Tibial artery (tissue), 4 donors: Measurements from ENCODE around the gene C1RL.
A peak's percentile ranks its signal among the peaks of the same experiment; 100 is the strongest.

ENCODE experiments used
- DNase-seq, 2 donors: peaks; one replicate each; pipeline ENCODE4 v3.0.0-alpha.2; 2019
- H3K27ac ChIP-seq, 2 donors: fragments of 200-600 bp; sonication (generic) in 1 of 2; 1 replicate in 1 of 2; 2 replicates in 1 of 2; pipeline ENCODE4 v1.5.1; 2018 to 2019; ENCODE audit warnings: mild to moderate bottlenecking in 1 of 2
- H3K27me3 ChIP-seq, 2 donors: fragments of 200-600 bp; sonication (generic) in 1 of 2; one replicate each; pipeline versions ENCODE4 v1.5.1 to v1.6.0; 2016 to 2019
- H3K36me3 ChIP-seq, 3 donors: fragments of 200-600 bp; sonication (generic) in 2 of 3; one replicate each; pipeline ENCODE4 v1.5.1; 2016 to 2019; ENCODE audit warnings: mild to moderate bottlenecking in 2 of 3
- H3K4me1 ChIP-seq, 4 donors: fragments of 200-600 bp; sonication (generic) in 2 of 4; 1 replicate in 3 of 4; 2 replicates in 1 of 4; pipeline ENCODE4 v1.5.1; 2016 to 2019
- H3K4me3 ChIP-seq, 2 donors: fragments of 200-600 bp; sonication (generic) in 1 of 2; 1 replicate in 1 of 2; 2 replicates in 1 of 2; pipeline ENCODE4 v1.5.1; 2018 to 2019; ENCODE audit warnings: mild to moderate bottlenecking in 2 of 2
- H3K9me3 ChIP-seq, 3 donors: fragments of 200-600 bp; sonication (generic) in 1 of 3; one replicate each; pipeline ENCODE4 v1.5.1; 2016 to 2019
- CTCF ChIP-seq, 2 experiments: fragments of 200-600 bp in 1 of 2; fragments of 450-650 bp in 1 of 2; IDR thresholded peaks; one replicate each; pipeline ENCODE4 v1.5.1; 2017 to 2019; ENCODE audit warnings: antibody characterized with exemption in 2 of 2, mild to moderate bottlenecking in 1 of 2, moderate library complexity in 1 of 2
- intact Hi-C: fragments of 100-400 bp; cut with DNase I; formaldehyde crosslinking; loops from one replicate; pipeline ENCODE4 v1.15.0; 2023; ENCODE audit warnings: low total_unique reads

Gene C1RL

DNA sequence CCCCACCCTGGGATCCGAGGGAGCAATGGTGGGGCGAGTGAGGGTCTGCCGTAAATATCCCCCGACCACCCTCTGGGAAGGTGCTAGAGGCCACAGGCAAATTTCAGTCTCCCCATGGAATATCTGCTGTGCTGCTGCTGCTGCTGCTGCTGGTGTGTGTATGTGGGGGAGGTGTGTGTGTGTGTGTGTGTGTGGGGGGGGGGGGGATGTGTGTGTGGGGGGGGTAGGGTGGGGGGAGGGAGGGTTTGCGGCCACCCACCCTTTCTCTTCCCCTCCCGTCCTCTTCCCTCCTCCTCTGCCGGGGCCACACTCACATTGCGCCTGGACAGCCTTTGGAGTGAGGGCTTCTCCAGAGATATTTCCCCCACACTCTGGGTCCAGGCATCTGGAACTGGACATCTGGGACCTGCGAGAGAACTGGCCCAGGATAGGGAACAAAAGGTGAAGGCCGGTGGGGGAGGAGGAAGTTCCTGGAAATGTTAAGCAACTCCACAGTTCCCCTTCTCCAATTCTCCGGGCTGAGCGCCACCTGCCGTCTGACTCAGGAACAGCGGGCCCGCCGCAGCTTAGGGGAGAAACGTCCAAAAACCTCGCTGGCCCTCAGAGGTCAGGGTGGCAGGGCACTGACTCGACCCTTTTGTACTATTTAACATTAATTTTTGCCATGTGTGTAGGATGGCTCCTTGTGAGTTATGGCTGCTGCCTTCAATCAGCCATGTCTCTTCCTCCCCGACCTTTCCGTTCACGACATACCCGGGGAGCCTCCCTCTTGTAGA is at the start of gene C1RL:
C1RL (minus strand) TSS at position 419 of the 776 bp plus-strand sequence; CDS start at position 385, 34 bp downstream.
- Histone ChIP-seq H3K27ac (peak within 1 kb of the TSS; percentile 92), H3K4me3 (peak within 1 kb of the TSS; percentile 62 to 69), H3K36me3 (peaks cover 0 to 7% (median 5%) of the 10 kb centered on the region in 3 donors), H3K4me1 (peaks cover 0 to 28% (median 15%) of the 10 kb centered on the region in 4 donors), H3K9me3 (peaks cover 0 to 4% (median 0%) of the 10 kb centered on the region in 3 donors), H3K27me3 (no peaks in the 10 kb centered on the region)
- intact Hi-C loops: loop anchor here (5.0 kb wide), 1 partner anchor 92 kb away; the partner anchor contains the start of gene LPCAT3
- DNase-seq: peak; percentile 94 to 97
- peak; percentile 98 to 99 for TF ChIP-seq CTCF (IDR thresholded peaks at IDR 0.05)

DNA sequence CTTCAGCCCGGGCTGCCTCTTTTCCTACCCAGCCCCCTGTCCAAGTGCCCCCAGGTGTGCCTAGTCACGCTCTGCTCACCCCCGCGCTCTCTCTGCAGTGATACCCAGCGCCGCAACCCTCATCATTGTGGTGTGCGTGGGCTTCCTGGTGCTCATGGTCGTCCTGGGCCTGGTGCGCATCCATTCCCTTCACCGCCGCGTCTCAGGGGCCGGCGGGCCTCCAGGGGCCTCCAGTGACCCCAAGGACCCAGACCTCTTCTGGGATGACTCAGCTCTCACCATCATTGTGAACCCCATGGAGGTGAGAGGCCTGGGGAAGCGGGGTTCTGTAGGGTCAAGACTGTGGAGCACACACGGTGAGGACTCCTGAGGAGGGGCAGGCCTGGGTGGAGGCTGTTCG is 48.4 kb upstream of the C1RL start:
- Histone ChIP-seq H3K36me3 (peaks cover 0 to 33% (median 13%) of the 10 kb centered on the region in 3 donors), H3K27ac (no peak overlapping the region), H3K4me1 (peaks cover 0 to 10% (median 0%) of the 10 kb centered on the region in 4 donors), H3K9me3 (no peaks in the 10 kb centered on the region), H3K4me3 (no peak overlapping the region), H3K27me3 (peaks cover 0 to under 1% of the 10 kb centered on the region in 2 donors)
- TF ChIP-seq CTCF (IDR thresholded peaks at IDR 0.05): no peak
- intact Hi-C loops: no loop called here
- DNase-seq: no peak

DNA sequence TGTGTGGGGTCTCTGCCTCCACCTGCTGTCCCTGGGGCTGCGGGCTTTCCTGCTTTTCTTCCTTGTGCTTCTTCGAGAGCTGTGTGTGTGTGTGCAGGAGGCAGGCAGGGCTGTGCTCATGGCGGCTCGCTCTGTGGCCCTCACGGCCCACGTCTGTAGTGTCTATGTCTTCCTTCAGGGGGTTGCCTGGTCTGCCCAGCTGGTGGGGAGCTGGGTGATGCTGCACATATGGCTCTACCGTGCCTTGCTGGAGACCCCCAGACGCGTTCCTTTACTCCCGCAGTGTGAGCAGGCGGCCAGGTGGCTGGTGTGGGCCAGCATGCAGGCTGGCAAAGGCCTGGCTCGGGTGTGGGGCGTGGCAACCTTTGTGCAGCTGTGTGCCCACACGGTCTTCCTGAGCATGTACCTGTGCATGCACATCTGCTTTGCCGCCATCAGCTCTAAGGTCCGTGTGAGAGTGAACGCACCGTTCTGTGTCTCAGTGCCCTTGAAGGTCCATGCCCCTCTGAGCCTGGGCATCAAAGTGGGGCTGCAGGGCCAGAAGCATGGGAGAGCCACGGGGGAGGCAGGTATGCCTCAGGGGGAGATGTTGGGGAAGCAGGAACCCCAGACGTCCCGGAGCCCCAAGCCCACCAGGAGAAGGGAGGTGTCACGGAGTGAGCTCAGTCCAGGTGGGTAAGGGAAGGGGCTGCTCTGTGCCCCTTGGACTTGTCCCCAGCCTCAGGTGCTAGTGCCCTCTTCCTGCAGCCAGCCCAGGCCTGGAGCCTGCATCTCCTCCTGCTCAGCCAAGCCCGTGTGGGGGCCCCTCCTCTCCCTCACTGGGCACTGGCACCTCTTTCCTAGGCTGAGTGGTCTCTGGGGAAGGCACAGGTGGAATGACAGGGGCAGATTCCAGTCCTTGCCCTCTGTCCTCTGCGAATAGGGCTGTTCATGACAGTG is 47.5 kb upstream of the C1RL start:
- H3K27me3 ChIP-seq: no peaks in the 10 kb centered on the region
- no peak for TF ChIP-seq CTCF (IDR thresholded peaks at IDR 0.05)
- DNase-seq: no peak
- peaks cover 0 to 37% (median 14%) of the 10 kb centered on the region in 3 donors for H3K36me3 ChIP-seq
- H3K4me1 ChIP-seq: peaks cover 0 to 10% (median 0%) of the 10 kb centered on the region in 4 donors
- no peaks in the 10 kb centered on the region for H3K9me3 ChIP-seq
- intact Hi-C loops: no loop called here
- H3K4me3 ChIP-seq: no peak overlapping the region
- no peak overlapping the region for H3K27ac ChIP-seq

GRCh38 chr12:7155471-7156034 is 46.5 kb upstream of the C1RL start:
- Histone ChIP-seq H3K4me3 (no peak overlapping the region), H3K36me3 (peaks cover 0 to 47% (median 23%) of the 10 kb centered on the region in 3 donors), H3K27ac (no peak overlapping the region), H3K9me3 (no peaks in the 10 kb centered on the region), H3K27me3 (no peaks in the 10 kb centered on the region), H3K4me1 (peaks cover 0 to 10% (median 0%) of the 10 kb centered on the region in 4 donors)
- intact Hi-C loops: no loop called here
- no peak for DNase-seq
- no peak for TF ChIP-seq CTCF (IDR thresholded peaks at IDR 0.05)

DNA sequence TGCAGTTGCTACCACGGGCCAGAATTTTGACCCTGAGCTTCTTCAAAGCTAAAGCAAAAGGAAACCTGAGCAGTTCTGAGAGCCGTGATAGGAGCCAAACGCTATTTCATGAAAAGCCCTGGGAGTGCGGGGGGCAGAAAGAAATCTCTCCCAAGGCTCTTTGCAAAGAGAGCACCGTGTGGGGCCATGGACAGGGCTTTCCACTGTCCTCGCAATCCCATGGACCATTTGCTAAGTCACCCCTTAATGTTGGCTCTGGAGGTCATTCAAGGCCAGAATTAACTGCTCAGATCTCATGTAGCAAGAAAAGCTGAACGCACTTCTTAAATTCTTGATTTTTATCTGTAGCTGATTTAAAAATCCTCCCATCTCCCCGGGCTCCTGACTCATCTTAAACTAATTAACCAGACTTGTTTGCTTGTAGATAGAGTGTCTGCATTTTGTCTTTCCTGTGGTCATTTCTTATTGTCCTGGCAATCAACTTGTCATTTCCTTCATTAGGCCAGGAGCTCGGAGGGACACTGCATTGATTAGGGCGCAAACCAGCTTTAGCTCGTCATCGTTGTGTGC is 46.0 kb upstream of the C1RL start:
- Histone ChIP-seq H3K27me3 (no peaks in the 10 kb centered on the region), H3K9me3 (no peaks in the 10 kb centered on the region), H3K4me1 (peaks cover 0 to 10% (median 0%) of the 10 kb centered on the region in 4 donors), H3K36me3 (peaks cover 0 to 52% (median 28%) of the 10 kb centered on the region in 3 donors), H3K27ac (no peak overlapping the region), H3K4me3 (no peak overlapping the region)
- intact Hi-C loops: no loop called here
- TF ChIP-seq CTCF (IDR thresholded peaks at IDR 0.05): no peak
- no peak for DNase-seq
